ENCODE measurements around the gene HEYL. TPM values are rescaled to one million over a fixed set of nuclear protein-coding genes. Genes with fewer than 3 reads are reported as not detected.

HEYL gene
- total RNA-seq, 1 donor from 2014 or later: 1.3 TPM

DNA sequence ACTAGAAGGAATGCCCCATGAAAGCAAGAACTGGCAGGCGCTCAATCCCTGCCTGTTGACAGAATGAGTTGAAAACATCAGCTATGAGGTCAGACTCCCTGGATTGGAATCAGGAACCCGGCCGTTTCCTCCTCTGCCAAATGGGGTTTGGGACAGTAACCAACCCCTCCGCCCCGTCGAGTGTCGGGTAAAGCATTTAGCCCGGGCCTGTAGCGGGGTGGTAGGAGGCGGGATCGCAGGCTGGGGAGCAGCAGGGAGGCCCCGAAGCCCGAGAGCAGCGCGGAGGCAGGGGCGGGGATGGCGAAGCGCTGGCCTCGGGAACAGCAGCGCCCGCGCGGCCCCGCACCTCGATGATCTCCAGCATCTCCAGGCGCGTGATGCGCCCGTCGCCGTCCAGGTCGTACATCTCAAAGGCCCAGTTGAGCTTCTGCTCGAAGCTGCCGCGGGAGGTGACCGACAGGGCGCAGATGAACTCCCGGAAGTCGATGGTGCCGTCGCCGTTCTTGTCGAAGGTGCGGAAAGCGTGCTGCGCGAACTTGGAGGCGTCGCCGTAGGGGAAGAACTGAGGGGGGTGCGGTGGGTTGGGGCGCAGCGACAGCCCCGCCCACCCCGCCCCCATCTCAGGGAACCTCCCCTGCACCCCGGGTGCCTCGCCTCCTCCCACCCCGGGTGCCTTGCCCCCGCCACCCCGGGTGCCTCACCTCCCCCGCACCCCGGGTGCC lies 44.3 kb upstream of the HEYL start:
- H3K4me3 ChIP-seq (ENCODE audit: low read depth, low read length): no peak overlapping the region
- TF ChIP-seq, protein P1, sequence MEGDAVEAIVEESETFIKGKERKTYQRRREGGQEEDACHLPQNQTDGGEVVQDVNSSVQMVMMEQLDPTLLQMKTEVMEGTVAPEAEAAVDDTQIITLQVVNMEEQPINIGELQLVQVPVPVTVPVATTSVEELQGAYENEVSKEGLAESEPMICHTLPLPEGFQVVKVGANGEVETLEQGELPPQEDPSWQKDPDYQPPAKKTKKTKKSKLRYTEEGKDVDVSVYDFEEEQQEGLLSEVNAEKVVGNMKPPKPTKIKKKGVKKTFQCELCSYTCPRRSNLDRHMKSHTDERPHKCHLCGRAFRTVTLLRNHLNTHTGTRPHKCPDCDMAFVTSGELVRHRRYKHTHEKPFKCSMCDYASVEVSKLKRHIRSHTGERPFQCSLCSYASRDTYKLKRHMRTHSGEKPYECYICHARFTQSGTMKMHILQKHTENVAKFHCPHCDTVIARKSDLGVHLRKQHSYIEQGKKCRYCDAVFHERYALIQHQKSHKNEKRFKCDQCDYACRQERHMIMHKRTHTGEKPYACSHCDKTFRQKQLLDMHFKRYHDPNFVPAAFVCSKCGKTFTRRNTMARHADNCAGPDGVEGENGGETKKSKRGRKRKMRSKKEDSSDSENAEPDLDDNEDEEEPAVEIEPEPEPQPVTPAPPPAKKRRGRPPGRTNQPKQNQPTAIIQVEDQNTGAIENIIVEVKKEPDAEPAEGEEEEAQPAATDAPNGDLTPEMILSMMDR (conservative IDR thresholded peaks at IDR 0.05; ENCODE audit: low read depth, low read length): no peak

DNA sequence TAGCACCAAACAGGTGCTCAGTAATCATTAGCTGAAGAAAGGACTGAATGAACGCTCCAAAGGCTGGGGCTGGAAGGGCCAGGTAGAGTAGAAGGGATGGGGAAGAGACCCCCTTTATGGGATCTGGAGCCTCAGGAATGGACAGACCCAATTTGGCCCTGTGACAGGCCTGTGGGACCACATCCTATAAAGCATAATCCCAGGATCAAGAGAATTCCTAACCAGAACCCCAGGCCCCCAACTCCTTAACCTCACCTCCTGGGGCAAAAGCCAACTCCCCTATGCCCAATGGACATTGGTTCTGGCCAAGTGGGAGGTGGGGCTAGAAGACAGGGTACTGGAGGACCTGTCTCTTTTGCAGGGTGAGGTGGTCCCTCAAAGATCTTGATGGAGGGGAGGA lies 42.6 kb upstream of the HEYL start:
- H3K4me3 ChIP-seq (ENCODE audit: low read depth, low read length): no peak overlapping the region
- TF ChIP-seq, protein P1 (conservative IDR thresholded peaks at IDR 0.05; ENCODE audit: low read depth, low read length): no peak
- DNase-seq (ENCODE audit: low read depth): no peak

More for the DNA sequence above, 44.3 kb upstream of the HEYL start:
- DNase-seq (ENCODE audit: low read depth): no peak

GRCh38 chr1:39681294-39681693 lies 41.9 kb upstream of the HEYL start:
- DNase-seq (ENCODE audit: low read depth): no peak
- H3K4me3 ChIP-seq (ENCODE audit: low read depth, low read length): no peak overlapping the region
- TF ChIP-seq, protein P1 (conservative IDR thresholded peaks at IDR 0.05; ENCODE audit: low read depth, low read length): no peak

GRCh38 chr1:39680751-39681150 lies 41.3 kb upstream of the HEYL start:
- H3K4me3 ChIP-seq (ENCODE audit: low read depth, low read length): no peak overlapping the region
- TF ChIP-seq, protein P1 (conservative IDR thresholded peaks at IDR 0.05; ENCODE audit: low read depth, low read length): no peak
- no peak for DNase-seq (ENCODE audit: low read depth)

GRCh38 chr1:39679821-39680220 lies 40.4 kb upstream of the HEYL start:
- TF ChIP-seq, protein P1 (conservative IDR thresholded peaks at IDR 0.05; ENCODE audit: low read depth, low read length): no peak
- DNase-seq (ENCODE audit: low read depth): no peak
- no peak overlapping the region for H3K4me3 ChIP-seq (ENCODE audit: low read depth, low read length)

DNA sequence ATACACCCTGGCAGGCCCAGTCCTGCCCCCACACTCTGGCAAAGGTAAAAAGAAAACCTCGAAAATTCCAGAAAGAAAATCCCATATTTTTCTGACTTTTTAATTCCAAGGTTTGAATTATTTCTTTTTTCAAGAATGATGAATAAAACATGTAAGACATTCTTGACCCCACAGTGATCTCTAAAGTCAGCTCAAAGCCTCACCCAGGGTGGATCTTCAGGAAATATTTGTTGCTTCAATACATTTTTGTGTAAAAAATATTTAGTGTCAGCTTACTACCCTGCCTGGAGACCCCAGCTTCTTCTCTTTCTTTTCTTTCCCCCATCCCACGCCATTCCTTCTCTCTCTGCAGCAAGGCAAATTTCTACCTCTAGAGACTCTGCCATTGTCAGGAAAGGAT lies 39.4 kb upstream of the HEYL start:
- DNase-seq (ENCODE audit: low read depth): no peak
- TF ChIP-seq, protein P1 (conservative IDR thresholded peaks at IDR 0.05; ENCODE audit: low read depth, low read length): no peak
- H3K4me3 ChIP-seq (ENCODE audit: low read depth, low read length): no peak overlapping the region

DNA sequence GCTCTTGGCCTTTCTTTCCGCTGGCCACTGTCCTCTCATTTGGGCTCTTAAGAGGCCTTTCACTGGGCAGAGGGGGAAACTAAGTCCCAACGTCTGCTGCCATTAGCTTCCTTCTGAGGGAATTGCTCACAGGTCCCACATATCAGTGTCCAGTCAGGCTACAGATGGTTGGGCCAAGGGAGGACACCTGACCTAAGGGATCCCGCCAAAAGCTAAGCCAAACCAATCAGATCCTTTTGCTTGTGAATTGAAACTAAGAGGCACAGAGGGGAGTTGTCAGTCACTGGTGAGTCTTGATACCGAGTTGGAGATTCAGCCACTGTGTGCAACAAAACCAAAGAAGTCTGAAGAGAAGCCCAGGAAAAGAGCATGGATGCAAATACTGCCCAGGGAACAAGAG lies 38.2 kb upstream of the HEYL start:
- TF ChIP-seq, protein P1 (conservative IDR thresholded peaks at IDR 0.05; ENCODE audit: low read depth, low read length): no peak
- DNase-seq (ENCODE audit: low read depth): no peak
- no peak overlapping the region for H3K4me3 ChIP-seq (ENCODE audit: low read depth, low read length)
